HS-5 (cell line): Measurements from ENCODE around the gene SLC6A6.

Source experiments
- DNase-seq: peaks from one replicate; pipeline ENCODE4 v3.0.0-alpha.2; 2012; ENCODE audit warnings: low read depth

SLC6A6 gene

GRCh38 chr3:14422016-14422963, 19.9 kb downstream of the SLC6A6 start:
- DNase-seq = no peak

GRCh38 chr3:14423197-14423743, 20.9 kb downstream of the SLC6A6 start:
- DNase-seq = no peak

- DNase-seq = no peak
Observed at GRCh38 chr3:14423963-14424362, 21.6 kb downstream of the SLC6A6 start.

GRCh38 chr3:14424711-14425580, 22.5 kb downstream of the SLC6A6 start:
- DNase-seq = no peak

- DNase-seq = no peak
Observed at GRCh38 chr3:14425581-14426304, 23.3 kb downstream of the SLC6A6 start.

GRCh38 chr3:14426305-14426620, 23.9 kb downstream of the SLC6A6 start:
- no peak for DNase-seq

GRCh38 chr3:14428087-14429033, 26.0 kb downstream of the SLC6A6 start:
- DNase-seq = no peak

GRCh38 chr3:14429237-14429636, 26.8 kb downstream of the SLC6A6 start:
- DNase-seq = no peak

GRCh38 chr3:14429640-14430039, 27.2 kb downstream of the SLC6A6 start:
- DNase-seq = no peak

- DNase-seq = no peak
Observed at GRCh38 chr3:14430053-14430452, 27.6 kb downstream of the SLC6A6 start.

- DNase-seq = no peak
Observed at GRCh38 chr3:14430706-14431451, 28.5 kb downstream of the SLC6A6 start.

GRCh38 chr3:14431452-14431916, 29.1 kb downstream of the SLC6A6 start:
- no peak for DNase-seq

- DNase-seq = peak; percentile 70
Observed at GRCh38 chr3:14431917-14432834, 29.8 kb downstream of the SLC6A6 start.

- DNase-seq = no peak
Observed at GRCh38 chr3:14433106-14433505, 30.7 kb downstream of the SLC6A6 start.

- no peak for DNase-seq
Observed at GRCh38 chr3:14434126-14434497, 31.7 kb downstream of the SLC6A6 start.

- DNase-seq = no peak
Observed at GRCh38 chr3:14434498-14435151, 32.2 kb downstream of the SLC6A6 start.

- no peak for DNase-seq
Observed at GRCh38 chr3:14435175-14436014, 33.0 kb downstream of the SLC6A6 start.

GRCh38 chr3:14436954-14437281, 34.5 kb downstream of the SLC6A6 start:
- DNase-seq = no peak
